ENCODE measurements around the gene NCCRP1. TPM values are rescaled to one million over a fixed set of nuclear protein-coding genes. Genes with fewer than 3 reads are reported as not detected.

NCCRP1 gene, protein sequence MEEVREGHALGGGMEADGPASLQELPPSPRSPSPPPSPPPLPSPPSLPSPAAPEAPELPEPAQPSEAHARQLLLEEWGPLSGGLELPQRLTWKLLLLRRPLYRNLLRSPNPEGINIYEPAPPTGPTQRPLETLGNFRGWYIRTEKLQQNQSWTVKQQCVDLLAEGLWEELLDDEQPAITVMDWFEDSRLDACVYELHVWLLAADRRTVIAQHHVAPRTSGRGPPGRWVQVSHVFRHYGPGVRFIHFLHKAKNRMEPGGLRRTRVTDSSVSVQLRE
- total RNA-seq = not detected in 2 replicates

DNA sequence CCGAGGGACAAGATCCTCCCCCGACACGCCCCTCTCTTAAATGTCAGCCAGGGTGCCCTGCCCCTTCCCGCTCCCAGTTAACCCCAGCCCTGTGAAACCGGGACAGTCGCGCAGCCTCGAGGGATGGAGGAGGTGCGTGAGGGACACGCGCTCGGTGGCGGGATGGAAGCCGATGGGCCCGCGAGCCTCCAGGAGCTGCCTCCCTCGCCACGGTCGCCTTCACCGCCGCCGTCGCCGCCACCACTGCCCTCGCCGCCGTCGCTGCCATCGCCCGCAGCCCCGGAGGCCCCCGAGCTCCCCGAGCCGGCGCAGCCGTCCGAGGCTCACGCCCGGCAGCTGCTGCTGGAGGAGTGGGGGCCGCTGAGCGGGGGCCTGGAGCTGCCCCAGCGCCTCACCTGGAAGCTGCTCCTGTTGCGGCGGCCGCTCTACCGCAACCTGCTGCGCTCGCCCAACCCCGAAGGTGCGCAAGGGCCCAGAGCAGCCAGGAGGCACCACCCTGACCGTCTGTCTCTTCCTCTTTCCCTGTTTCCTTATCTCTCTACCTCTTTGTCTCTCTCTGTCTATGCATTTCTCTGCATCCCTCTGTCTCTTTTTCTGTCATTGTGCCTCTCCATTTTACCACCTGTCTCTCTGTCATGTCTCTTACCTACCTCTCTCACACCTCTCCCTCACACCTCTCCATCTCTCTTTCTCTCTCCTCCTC, at the start of gene NCCRP1:
Gene NCCRP1 (plus strand): TSS at position 105 of the 703 bp plus-strand sequence. CDS start 19 bp downstream, at position 124.

DNA sequence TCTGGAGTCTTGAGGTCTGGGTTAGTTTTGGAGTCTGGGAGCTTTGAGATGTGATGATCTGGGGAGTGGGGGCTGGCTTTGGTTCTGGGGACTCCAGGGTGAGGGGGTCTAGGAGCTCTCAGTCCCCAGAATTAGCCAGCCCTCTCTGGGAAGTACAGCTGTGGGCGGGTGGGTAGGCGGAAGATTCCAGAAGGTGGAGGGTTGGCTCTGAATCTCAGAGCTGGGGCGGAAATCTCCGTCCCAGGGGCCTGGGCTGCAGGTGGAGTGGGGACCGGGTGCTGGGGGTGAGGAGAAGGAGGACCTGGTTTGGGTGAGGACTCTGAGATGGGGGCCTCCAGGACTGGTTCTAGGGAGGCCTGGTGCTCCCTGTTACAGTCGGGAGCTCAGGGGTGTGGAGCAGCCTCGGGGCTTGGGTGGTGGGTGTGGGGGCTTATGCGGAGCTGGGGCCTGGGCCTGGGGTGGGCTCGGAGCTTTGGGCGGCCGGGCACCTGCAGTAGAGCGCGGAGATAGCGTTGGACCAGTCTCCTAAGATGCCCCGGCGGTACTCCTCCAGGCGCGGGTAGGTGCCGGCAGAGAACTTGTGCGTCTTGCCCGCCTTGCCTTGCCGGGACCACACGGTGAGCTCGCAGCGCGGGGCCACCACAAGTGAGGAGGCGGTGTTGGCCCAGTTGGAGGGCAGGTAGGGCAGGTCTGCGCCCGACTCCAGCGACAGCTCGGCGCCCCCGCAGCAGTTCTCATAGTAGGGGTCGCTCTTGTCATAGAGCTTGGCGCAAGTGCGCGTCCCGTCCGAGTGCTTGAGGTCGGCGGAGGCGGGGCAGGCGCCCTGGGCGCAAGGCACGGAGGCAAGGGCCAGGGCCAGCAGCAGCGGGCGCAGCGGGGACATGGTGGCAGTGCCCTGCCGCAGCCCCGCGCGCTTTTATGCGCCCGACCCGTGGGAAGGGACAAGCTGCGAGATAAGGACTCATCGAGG, 6.9 kb downstream of the NCCRP1 start, which contains the start of gene SYCN:
Gene SYCN (minus strand): TSS at position 892 of the 970 bp plus-strand sequence. CDS start 9 bp downstream, at position 883.

DNA sequence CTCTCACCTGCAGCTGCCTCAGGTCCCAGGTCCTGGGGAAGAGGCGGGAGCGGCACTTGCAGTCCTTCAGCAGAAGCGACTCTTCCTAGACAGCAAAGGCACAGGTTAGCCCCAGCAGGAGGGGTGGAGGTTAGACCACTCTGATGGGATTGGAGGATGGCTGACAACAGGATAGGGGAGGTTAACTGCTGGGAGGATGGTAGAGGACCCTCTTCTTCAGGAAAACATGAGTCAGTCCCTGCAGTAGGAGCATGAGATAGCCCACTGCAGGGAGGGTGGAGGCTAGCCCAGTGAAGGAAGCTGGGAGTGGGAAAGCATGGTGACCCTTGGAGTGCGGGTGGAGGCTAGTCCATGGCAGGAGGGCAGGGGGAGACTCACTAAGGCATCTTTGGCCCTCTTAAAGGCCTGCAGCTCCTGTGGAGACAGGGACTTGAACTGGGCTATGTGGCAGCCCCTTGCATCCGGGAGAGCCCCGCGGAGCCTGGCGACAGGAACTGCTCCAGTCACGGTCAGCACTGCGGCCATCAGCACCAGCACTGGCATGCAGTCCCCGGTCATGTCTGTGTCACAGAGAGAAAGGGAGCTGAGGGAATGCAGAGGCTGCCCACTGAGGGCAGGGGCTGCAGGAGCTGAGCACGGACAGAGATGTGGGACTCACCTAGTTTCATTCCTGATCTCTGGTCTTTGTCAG, 47.8 kb downstream of the NCCRP1 start, which contains the start of gene IFNL3:
Gene IFNL3 (minus strand): TSS at position 597 of the 691 bp plus-strand sequence. CDS start 39 bp downstream, at position 558.

DNA sequence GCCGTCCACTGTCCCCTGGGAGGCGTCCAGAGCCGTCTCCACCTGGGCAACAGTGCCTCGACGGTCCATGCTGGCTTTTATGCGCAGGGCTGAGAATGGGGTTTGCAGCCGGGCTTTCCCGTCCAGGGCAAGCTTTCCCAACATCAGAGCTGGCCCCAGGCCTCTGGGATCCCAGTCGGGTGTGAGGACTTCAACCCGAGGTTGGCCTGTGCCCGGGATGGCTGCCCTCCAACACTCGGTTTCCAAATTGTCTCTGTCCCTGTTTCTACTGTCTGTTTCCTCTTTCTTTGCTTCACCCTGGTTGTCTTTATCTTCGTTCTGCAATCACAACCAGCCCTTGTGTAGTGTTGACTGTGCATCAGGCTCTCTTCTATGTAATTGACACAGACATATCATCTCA, 52.0 kb downstream of the NCCRP1 start, which contains the start of gene IFNL4:
Gene IFNL4 (minus strand): TSS at position 51 of the 400 bp plus-strand sequence.

Other genes starting within 250 kb of the NCCRP1 start
- 10.8 and 11.8 TPM in 2 replicates for gene FBXO17, start 221.2 kb upstream of the NCCRP1 start, total RNA-seq
- gene FBXO27, start 164.4 kb upstream of the NCCRP1 start, total RNA-seq = 1.2 and 9.5 TPM in 2 replicates
- gene ACP7, start 112.6 kb upstream of the NCCRP1 start, total RNA-seq = 0.22 and 0.39 TPM in 2 replicates
- gene PAK4, start 71.2 kb upstream of the NCCRP1 start, total RNA-seq = 15.7 and 17.3 TPM in 2 replicates
- not detected in 2 replicates for gene SYCN, start 7.3 kb downstream of the NCCRP1 start, total RNA-seq
- gene IFNL3, start 48.0 kb downstream of the NCCRP1 start, total RNA-seq = not detected in 2 replicates
- gene IFNL4, start 51.9 kb downstream of the NCCRP1 start, total RNA-seq = not detected in 2 replicates
- gene IFNL2, start 71.4 kb downstream of the NCCRP1 start, total RNA-seq = not detected in 2 replicates
- gene IFNL1, start 99.4 kb downstream of the NCCRP1 start, total RNA-seq = not detected in 2 replicates
- gene LRFN1, start 123.9 kb downstream of the NCCRP1 start, total RNA-seq = 0.39 TPM in 1 of 2 replicates, not detected in the other
- gene GMFG, start 139.1 kb downstream of the NCCRP1 start, total RNA-seq = not detected in 2 replicates
- gene SAMD4B, start 145.5 kb downstream of the NCCRP1 start, total RNA-seq = 64.0 and 66.7 TPM in 2 replicates
- gene PAF1, start 194.1 kb downstream of the NCCRP1 start, total RNA-seq = 39.3 and 44.9 TPM in 2 replicates
- gene MED29, start 194.4 kb downstream of the NCCRP1 start, total RNA-seq = 18.1 and 20.9 TPM in 2 replicates
- 16.2 and 16.9 TPM in 2 replicates for gene ZFP36, start 209.9 kb downstream of the NCCRP1 start, total RNA-seq
- gene PLEKHG2, start 215.7 kb downstream of the NCCRP1 start, total RNA-seq = 17.5 and 29.4 TPM in 2 replicates
- 123 and 173 TPM in 2 replicates for gene RPS16, start 239.0 kb downstream of the NCCRP1 start, total RNA-seq
- 84.8 and 94.0 TPM in 2 replicates for gene SUPT5H, start 248.6 kb downstream of the NCCRP1 start, total RNA-seq

Measured in placental epithelial cell (primary cell).